ENCODE results near the gene LPP. TPM values are rescaled to one million over a fixed set of nuclear protein-coding genes. Genes with fewer than 3 reads are reported as not detected.

Gene LPP
- total and polyA plus RNA-seq, 2 of the 4 experiments (the other 2 are of a cell fraction): 16.0 to 130 TPM

GRCh38 chr3:188660415-188660814, 506.5 kb downstream of the LPP start:
- Histone ChIP-seq H3K36me3 (ENCODE audit: control insufficient read depth, insufficient read depth, low read length) (no peaks in the 10 kb centered on the region), H3K23ac (ENCODE audit: low read depth, low read length) (no peak overlapping the region), H4K8ac (ENCODE audit: low read depth in 2 of 2, low read length in 2 of 2) (no peak overlapping the region), H2AFZ (replicated peaks; ENCODE audit: low read length, poor library complexity) (no peak overlapping the region), H3K14ac (replicated peaks; ENCODE audit: low read depth, low read length) (no peak overlapping the region), H3K4me1 (ENCODE audit: control insufficient read depth, insufficient read depth, low read length) (0 out of 2 replicates have a peak, but pooled peaks cover 1% of the 10 kb centered on the region), H2AK5ac (ENCODE audit: low read depth, low read length) (no peak overlapping the region), H3K4ac (ENCODE audit: low read depth, low read length) (no peak overlapping the region), H3K18ac (ENCODE audit: low read depth, low read length) (no peak overlapping the region), H3K27ac (ENCODE audit: insufficient read depth, low read length) (no peak overlapping the region), H3K56ac (ENCODE audit: extremely low read depth, insufficient read depth, low read length) (no peak overlapping the region), H3K4me2 (ENCODE audit: low read depth, low read length) (no peak overlapping the region), H2AK9ac (replicated peaks; ENCODE audit: low read depth, low read length, poor library complexity) (no peak overlapping the region), H4K5ac (ENCODE audit: low read depth, low read length) (no peak overlapping the region), H3K9me3 (ENCODE audit: control insufficient read depth, insufficient read depth, low read length) (no peaks in the 10 kb centered on the region), H4K20me1 (ENCODE audit: insufficient read depth, low read length) (peaks cover 18% of the 10 kb centered on the region; the same call in 1 of the 2 replicates), H4K91ac (ENCODE audit: insufficient read depth, low read depth, low read length) (no peak overlapping the region), H3K79me1 (ENCODE audit: low read depth in 1 of 2, low read length in 2 of 2) (peaks cover 50 to 72% of the 10 kb centered on the region in 2 experiments), H3K9me1 (ENCODE audit: insufficient read depth, low read length) (peaks cover 12% of the 10 kb centered on the region), H2BK5ac (ENCODE audit: low read depth, low read length, poor library complexity, severe bottlenecking) (no peak overlapping the region), H2BK120ac (ENCODE audit: low read depth, low read length) (no peak overlapping the region), H3K27me3 (ENCODE audit: control insufficient read depth, insufficient read depth, low read length) (no peaks in the 10 kb centered on the region), H2BK15ac (ENCODE audit: low read depth, low read length) (no peak overlapping the region), H2BK20ac (ENCODE audit: low read depth, low read length) (no peak overlapping the region), H3K9ac (ENCODE audit: low read depth, low read length) (no peak overlapping the region), H3K4me3 (ENCODE audit: insufficient read depth, low read depth, low read length) (no peak overlapping the region)
- TF ChIP-seq RAD21 (IDR thresholded peaks at IDR 0.05; ENCODE audit: low read length) (no peak), CHD1 (IDR thresholded peaks at IDR 0.05; ENCODE audit: low read depth, low read length) (no peak), MXI1 (IDR thresholded peaks at IDR 0.05; ENCODE audit: borderline replicate concordance, low read depth, low read length) (no peak), MAZ (IDR thresholded peaks at IDR 0.05; ENCODE audit: borderline replicate concordance, low read depth, low read length) (no peak), NFE2L2 (IDR thresholded peaks at IDR 0.05; ENCODE audit: low read depth, low read length) (no peak), BHLHE40 (IDR thresholded peaks at IDR 0.05; ENCODE audit: low read depth, low read length) (no peak), CEBPB (IDR thresholded peaks at IDR 0.05; ENCODE audit: low read depth, low read length) (no peak), SMC3 (IDR thresholded peaks at IDR 0.05; ENCODE audit: low read depth, low read length) (no peak), FOS (IDR thresholded peaks at IDR 0.05; ENCODE audit: low read depth, low read length) (no peak), USF2 (IDR thresholded peaks at IDR 0.05; ENCODE audit: low read depth, low read length) (no peak), RCOR1 (IDR thresholded peaks at IDR 0.05; ENCODE audit: insufficient replicate concordance, low read length) (no peak), RFX5 (IDR thresholded peaks at IDR 0.05; ENCODE audit: low read depth, low read length) (no peak), MAFK (IDR thresholded peaks at IDR 0.05; ENCODE audit: low read depth, low read length) (no peak), POLR2A (IDR thresholded peaks at IDR 0.05; ENCODE audit: low read depth, low read length) (no peak)
- TF ChIP-seq, protein P1, sequence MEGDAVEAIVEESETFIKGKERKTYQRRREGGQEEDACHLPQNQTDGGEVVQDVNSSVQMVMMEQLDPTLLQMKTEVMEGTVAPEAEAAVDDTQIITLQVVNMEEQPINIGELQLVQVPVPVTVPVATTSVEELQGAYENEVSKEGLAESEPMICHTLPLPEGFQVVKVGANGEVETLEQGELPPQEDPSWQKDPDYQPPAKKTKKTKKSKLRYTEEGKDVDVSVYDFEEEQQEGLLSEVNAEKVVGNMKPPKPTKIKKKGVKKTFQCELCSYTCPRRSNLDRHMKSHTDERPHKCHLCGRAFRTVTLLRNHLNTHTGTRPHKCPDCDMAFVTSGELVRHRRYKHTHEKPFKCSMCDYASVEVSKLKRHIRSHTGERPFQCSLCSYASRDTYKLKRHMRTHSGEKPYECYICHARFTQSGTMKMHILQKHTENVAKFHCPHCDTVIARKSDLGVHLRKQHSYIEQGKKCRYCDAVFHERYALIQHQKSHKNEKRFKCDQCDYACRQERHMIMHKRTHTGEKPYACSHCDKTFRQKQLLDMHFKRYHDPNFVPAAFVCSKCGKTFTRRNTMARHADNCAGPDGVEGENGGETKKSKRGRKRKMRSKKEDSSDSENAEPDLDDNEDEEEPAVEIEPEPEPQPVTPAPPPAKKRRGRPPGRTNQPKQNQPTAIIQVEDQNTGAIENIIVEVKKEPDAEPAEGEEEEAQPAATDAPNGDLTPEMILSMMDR (conservative IDR thresholded peaks at IDR 0.05; ENCODE audit: low read depth, low read length): no peak
- TF ChIP-seq, protein P2, sequence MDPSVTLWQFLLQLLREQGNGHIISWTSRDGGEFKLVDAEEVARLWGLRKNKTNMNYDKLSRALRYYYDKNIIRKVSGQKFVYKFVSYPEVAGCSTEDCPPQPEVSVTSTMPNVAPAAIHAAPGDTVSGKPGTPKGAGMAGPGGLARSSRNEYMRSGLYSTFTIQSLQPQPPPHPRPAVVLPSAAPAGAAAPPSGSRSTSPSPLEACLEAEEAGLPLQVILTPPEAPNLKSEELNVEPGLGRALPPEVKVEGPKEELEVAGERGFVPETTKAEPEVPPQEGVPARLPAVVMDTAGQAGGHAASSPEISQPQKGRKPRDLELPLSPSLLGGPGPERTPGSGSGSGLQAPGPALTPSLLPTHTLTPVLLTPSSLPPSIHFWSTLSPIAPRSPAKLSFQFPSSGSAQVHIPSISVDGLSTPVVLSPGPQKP (IDR thresholded peaks at IDR 0.05; ENCODE audit: borderline replicate concordance, low read depth, low read length): no peak
- in situ Hi-C loops (cut with MboI; ENCODE audit: low sequenced_read_pairs): no loop called here
- dilution Hi-C loops (cut with HindIII; ENCODE audit: low sequenced_read_pairs, unreplicated experiment): no loop called here
- WGBS, 2 experiments (ENCODE audit: extremely low coverage in 2 of 2, insufficient read length in 1 of 2): no CpG with 5 or more reads among the region's 1 CpG
- DNase-seq (no peak), ATAC-seq (ENCODE audit: low read depth) (no peak)
- intact Hi-C loops (cut with micrococcal nuclease): no loop called here
- CTCF ChIA-PET: no interaction called here
- POLR2A ChIA-PET (ENCODE audit: unreplicated experiment): no interaction called here
- no TSS peak for BruUV-seq (replicated peaks)
